OCI-LY7 (cell line): ENCODE measurements around the gene ALOX5AP. TPM values are rescaled to one million over a fixed set of nuclear protein-coding genes. Genes with fewer than 3 reads are reported as not detected.

ENCODE experiments used
- BruUV-seq: library from RNA; stranded (reverse); fragments of 400-500 nt; replicated peaks from 2 replicates; lab custom pipeline; 2021; lab: Mats Ljungman, UMichigan
- CTCF ChIA-PET: fragments of 300-600 bp; sonication (Branson Sonifier 250); formaldehyde crosslinking; loops from one replicate; lab custom pipeline; 2022; ENCODE audit warnings: antibody characterized with exemption; ENCODE audit not compliant: unreplicated experiment; lab: Charles Lee
- POLR2A ChIA-PET: fragments of 300-600 bp; sonication (Branson Sonifier 250); formaldehyde crosslinking; loops from one replicate; lab custom pipeline; 2022; ENCODE audit warnings: antibody characterized with exemption; lab: Charles Lee
- DNase-seq: peaks from one replicate; pipeline ENCODE4 v3.0.0-alpha.2; 2015; ENCODE audit warnings: low spot score
- H2AFZ ChIP-seq: fragments of 200-600 bp; sonication (generic), shearing (Covaris generic); 2 replicates; pipeline ENCODE4 v1.6.1; 2014; ENCODE audit warnings: mild to moderate bottlenecking, antibody characterized with exemption, low read length, moderate library complexity
- H3K27ac ChIP-seq: fragments of 200-600 bp; sonication (generic); 2 replicates; pipeline ENCODE4 v1.5.1; 2014; ENCODE audit warnings: mixed run types, low read depth, mild to moderate bottlenecking, moderate library complexity, low read length, inconsistent platforms; ENCODE audit not compliant: poor library complexity, severe bottlenecking
- H3K36me3 ChIP-seq: fragments of 200-600 bp; sonication (generic); 2 replicates; pipeline ENCODE4 v1.6.1; 2014; ENCODE audit warnings: mild to moderate bottlenecking, antibody characterized with exemption, low read length, moderate library complexity, mixed read lengths; ENCODE audit not compliant: insufficient read depth
- H3K4me1 ChIP-seq: fragments of 200-600 bp; sonication (generic); 2 replicates; pipeline ENCODE4 v1.5.1; 2014; ENCODE audit warnings: mild to moderate bottlenecking, low read length; ENCODE audit not compliant: insufficient read depth, poor library complexity, severe bottlenecking
- H3K4me2 ChIP-seq: fragments of 200-600 bp; sonication (generic); 2 replicates; pipeline ENCODE4 v1.6.1; 2014; ENCODE audit warnings: mild to moderate bottlenecking, low read length
- H3K4me3 ChIP-seq: fragments of 200-600 bp; sonication (generic); 2 replicates; pipeline ENCODE4 v1.5.1; 2014; ENCODE audit warnings: mild to moderate bottlenecking, low read depth, low read length; ENCODE audit not compliant: poor library complexity, severe bottlenecking
- H3K79me2 ChIP-seq: fragments of 200-600 bp; sonication (generic); 2 replicates; pipeline ENCODE4 v1.6.1; 2016; ENCODE audit warnings: low read depth, mild to moderate bottlenecking, low read length, moderate library complexity, mixed read lengths; ENCODE audit not compliant: insufficient read depth
- H3K9me2 ChIP-seq: fragments of 200-600 bp; sonication (generic); 2 replicates; pipeline ENCODE4 v1.6.1; 2016; ENCODE audit warnings: mild to moderate bottlenecking, low read length, mixed read lengths; ENCODE audit not compliant: insufficient read depth
- H3K9me3 ChIP-seq: fragments of 200-600 bp; sonication (generic); 2 replicates; pipeline ENCODE4 v1.6.1; 2014; ENCODE audit warnings: mild to moderate bottlenecking, mixed run types, low read length, mixed read lengths
- H4K20me1 ChIP-seq: fragments of 200-600 bp; sonication (generic); 2 replicates; pipeline ENCODE4 v1.6.1; 2014; ENCODE audit warnings: mild to moderate bottlenecking, antibody characterized with exemption, low read length, moderate library complexity, mixed read lengths; ENCODE audit not compliant: insufficient read depth
- CTCF ChIP-seq: fragments of 200-600 bp; sonication (generic); conservative IDR thresholded peaks from 2 replicates; pipeline ENCODE4 v1.5.1; 2014; ENCODE audit warnings: mild to moderate bottlenecking, antibody characterized with exemption, low read length, moderate library complexity, mixed read lengths
- EZH2phosphoT487 ChIP-seq: fragments of 200-600 bp; sonication (generic); IDR thresholded peaks from 2 replicates; pipeline ENCODE4 v1.6.1; 2018; ENCODE audit warnings: low read depth, borderline replicate concordance, mild to moderate bottlenecking, mixed run types, antibody characterized with exemption, low read length, moderate library complexity, mixed read lengths
- intact Hi-C: fragments of 100-400 bp; cut with micrococcal nuclease; formaldehyde crosslinking; loops from one replicate; pipeline ENCODE4 v1.10.0; 2022; ENCODE audit not compliant: unreplicated experiment
- total RNA-seq, 2 experiments: library from RNA; depleted of rRNA in 1 of 2; stranded (reverse); fragments of >200 nt in 1 of 2; shearing (Covaris generic) in 1 of 2; gene quantifications; 2 replicates each; pipeline ENCODE4 v1.2.3, GENCODE V29; 2014 to 2022

The ALOX5AP gene
- total RNA-seq, 2 experiments from 2014 or later, result 89.9 to 90.9 TPM

- Histone ChIP-seq H3K27ac (no peak overlapping the region), H3K4me1 (peaks cover 18% of the 10 kb centered on the region), H3K4me3 (no peak overlapping the region), H3K36me3 (peaks cover under 1% of the 10 kb centered on the region; the same call in 1 of the 2 replicates), H3K79me2 (no peaks in the 10 kb centered on the region), H3K9me2 (no peaks in the 10 kb centered on the region), H2AFZ (no peak overlapping the region), H3K4me2 (no peak overlapping the region), H3K9me3 (no peaks in the 10 kb centered on the region), H4K20me1 (no peaks in the 10 kb centered on the region)
- no peak for TF ChIP-seq EZH2phosphoT487
- TF ChIP-seq CTCF, result no peak
- no TSS peak for BruUV-seq
- POLR2A ChIA-PET, result no interaction called here
- no peak for DNase-seq
- intact Hi-C loops, result no loop called here
- CTCF ChIA-PET, result no interaction called here
Observed at GRCh38 chr13:30770929-30771328, 35.6 kb downstream of the ALOX5AP start.

- POLR2A ChIA-PET, result interaction anchor here (0.7 kb wide), 1 partner anchor 295 kb away, joined by 3 read pairs; no protein-coding TSS in a partner anchor
- DNase-seq, result no peak
- BruUV-seq, result no TSS peak
Observed at GRCh38 chr13:30773561-30773960, 38.2 kb downstream of the ALOX5AP start.

More at GRCh38 chr13:30773561-30773960, 38.2 kb downstream of the ALOX5AP start:
- Histone ChIP-seq H4K20me1 (no peaks in the 10 kb centered on the region), H3K27ac (no peak overlapping the region), H3K9me2 (no peaks in the 10 kb centered on the region), H2AFZ (no peak overlapping the region), H3K4me3 (no peak overlapping the region), H3K4me2 (no peak overlapping the region), H3K4me1 (no peaks in the 10 kb centered on the region), H3K9me3 (no peaks in the 10 kb centered on the region), H3K79me2 (no peaks in the 10 kb centered on the region), H3K36me3 (no peaks in the 10 kb centered on the region)
- CTCF ChIA-PET, result no interaction called here
- TF ChIP-seq EZH2phosphoT487 (no peak), CTCF (no peak)
- intact Hi-C loops, result no loop called here
